Stimulated activated CD4-positive, alpha-beta T cell treated with anti-CD3 and anti-CD28 coated beads, Interleukin-15, amount 100 ng/mL, for 1 hour (primary cell): ENCODE data around the gene TUBA1C.
A peak's percentile ranks its signal among the peaks of the same experiment; 100 is the strongest.
"Not testable (repeated sequence)": the region's sequence is repeated elsewhere in the genome, so short reads cannot be mapped to it uniquely, and the experiment has no call there.

Experiments used
- DNase-seq, 2 donors: peaks; one replicate each; pipeline ENCODE4 v3.0.0-alpha.2; 2020; ENCODE audit warnings: low read depth in 1 of 2, low spot score in 1 of 2

Gene TUBA1C

GRCh38 chr12:49282740-49283375 lies 18.0 kb downstream of the TUBA1C start:
- DNase-seq, result not testable (repeated sequence)

GRCh38 chr12:49283541-49284429 lies 18.9 kb downstream of the TUBA1C start:
- no peak for DNase-seq

GRCh38 chr12:49284672-49285071 lies 19.8 kb downstream of the TUBA1C start:
- no peak for DNase-seq

- no peak for DNase-seq
Measured at GRCh38 chr12:49287876-49288275, 23.0 kb downstream of the TUBA1C start.

- peak; percentile 42 for DNase-seq
Measured at GRCh38 chr12:49288412-49288853, 23.6 kb downstream of the TUBA1C start.

GRCh38 chr12:49288922-49289555 lies 24.2 kb downstream of the TUBA1C start:
- no peak for DNase-seq

GRCh38 chr12:49292729-49293055 lies 27.8 kb downstream of the TUBA1C start:
- DNase-seq, result no peak

- DNase-seq, result no peak
Measured at GRCh38 chr12:49293056-49293956, 28.4 kb downstream of the TUBA1C start.

- DNase-seq, result no peak
Measured at GRCh38 chr12:49294086-49294803, 29.4 kb downstream of the TUBA1C start.

GRCh38 chr12:49294804-49295081 lies 29.9 kb downstream of the TUBA1C start:
- no peak for DNase-seq

- DNase-seq, result no peak
Measured at GRCh38 chr12:49295082-49295936, 30.4 kb downstream of the TUBA1C start, which contains the start of gene PRPH. Gene PRPH, plus strand, starts transcription at chr12:49295147. Its CDS starts 54 bp downstream, at chr12:49295201.

GRCh38 chr12:49296034-49296835 lies 31.4 kb downstream of the TUBA1C start:
- DNase-seq, result peak; percentile 24 to 60

- DNase-seq, result no peak
Measured at GRCh38 chr12:49296836-49297694, 32.2 kb downstream of the TUBA1C start.

- no peak for DNase-seq
Measured at GRCh38 chr12:49297695-49298060, 32.8 kb downstream of the TUBA1C start.

GRCh38 chr12:49298160-49298559 lies 33.3 kb downstream of the TUBA1C start:
- no peak for DNase-seq

- no peak for DNase-seq
Measured at GRCh38 chr12:49301760-49302159, 36.9 kb downstream of the TUBA1C start.

GRCh38 chr12:49304161-49304560 lies 39.3 kb downstream of the TUBA1C start:
- DNase-seq, result no peak
